Measurements from ENCODE around the gene CLPX. TPM values are rescaled to one million over a fixed set of nuclear protein-coding genes. Genes with fewer than 3 reads are reported as not detected.

Gene CLPX
- total and polyA plus RNA-seq, 12 donors: 8.5 to 67.6 (median 60.4) TPM

DNA sequence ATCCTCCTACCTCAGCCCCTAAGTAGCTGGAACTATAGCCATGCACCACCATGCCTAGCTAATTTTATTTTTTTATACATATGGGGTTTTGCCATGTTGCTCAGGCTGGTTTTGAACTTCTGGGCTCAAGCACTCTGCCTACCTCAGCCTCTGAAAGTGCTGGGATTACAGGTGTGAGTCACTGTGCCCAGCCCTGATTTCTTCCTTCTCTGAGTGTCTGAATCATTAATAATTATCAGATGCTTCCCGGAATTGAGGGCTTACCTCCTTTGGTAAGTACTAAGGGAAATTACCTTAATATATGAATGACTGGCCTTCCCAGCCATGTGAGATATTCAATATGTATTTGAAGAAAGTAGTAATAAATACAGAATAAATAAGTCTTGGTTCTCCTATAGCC lies 7.2 kb downstream of the CLPX start:
- Histone ChIP-seq H3K36me3 (peaks cover 0 to 86% (median 43%) of the 10 kb centered on the region in 9 donors), H3K9me3 (no peaks in the 10 kb centered on the region), H3K4me3 (no peak overlapping the region), H3K4me1 (peaks cover under 1 to 22% (median 18%) of the 10 kb centered on the region in 9 donors), H3K27ac (no peak overlapping the region), H3K27me3 (no peaks in the 10 kb centered on the region)
- WGBS, 2 donors: 65 to 87% methylated on average over 1 of the region's 1 CpG
- intact Hi-C loops (cut with DNase I): no loop called here
- TF ChIP-seq, protein P1, sequence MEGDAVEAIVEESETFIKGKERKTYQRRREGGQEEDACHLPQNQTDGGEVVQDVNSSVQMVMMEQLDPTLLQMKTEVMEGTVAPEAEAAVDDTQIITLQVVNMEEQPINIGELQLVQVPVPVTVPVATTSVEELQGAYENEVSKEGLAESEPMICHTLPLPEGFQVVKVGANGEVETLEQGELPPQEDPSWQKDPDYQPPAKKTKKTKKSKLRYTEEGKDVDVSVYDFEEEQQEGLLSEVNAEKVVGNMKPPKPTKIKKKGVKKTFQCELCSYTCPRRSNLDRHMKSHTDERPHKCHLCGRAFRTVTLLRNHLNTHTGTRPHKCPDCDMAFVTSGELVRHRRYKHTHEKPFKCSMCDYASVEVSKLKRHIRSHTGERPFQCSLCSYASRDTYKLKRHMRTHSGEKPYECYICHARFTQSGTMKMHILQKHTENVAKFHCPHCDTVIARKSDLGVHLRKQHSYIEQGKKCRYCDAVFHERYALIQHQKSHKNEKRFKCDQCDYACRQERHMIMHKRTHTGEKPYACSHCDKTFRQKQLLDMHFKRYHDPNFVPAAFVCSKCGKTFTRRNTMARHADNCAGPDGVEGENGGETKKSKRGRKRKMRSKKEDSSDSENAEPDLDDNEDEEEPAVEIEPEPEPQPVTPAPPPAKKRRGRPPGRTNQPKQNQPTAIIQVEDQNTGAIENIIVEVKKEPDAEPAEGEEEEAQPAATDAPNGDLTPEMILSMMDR (IDR thresholded peaks at IDR 0.05): no peak
- no peak for ATAC-seq
- no peak for DNase-seq

DNA sequence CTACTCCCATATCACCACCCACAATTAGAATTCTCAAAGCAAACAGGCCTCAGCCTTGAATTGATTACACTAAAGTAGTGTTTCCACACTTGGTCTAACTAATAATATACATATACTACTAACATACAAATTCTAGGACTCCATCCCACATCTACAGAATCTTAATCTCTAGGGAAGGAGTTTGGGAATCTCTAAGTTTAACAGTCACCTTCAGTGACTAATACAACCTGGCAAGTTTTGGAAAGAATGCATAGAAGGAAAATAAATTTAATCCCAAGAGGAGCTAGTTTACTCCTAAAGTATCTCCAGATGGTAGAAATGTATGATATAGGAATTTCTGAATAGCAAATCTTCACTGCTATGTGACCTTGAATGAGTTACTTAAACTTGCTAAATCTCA lies 9.1 kb downstream of the CLPX start:
- H3K4me3 ChIP-seq: no peak overlapping the region
- H3K36me3 ChIP-seq: peaks cover 0 to 100% (median 43%) of the 10 kb centered on the region in 9 donors
- ATAC-seq (no peak), DNase-seq (no peak)
- no peak overlapping the region for H3K27ac ChIP-seq
- intact Hi-C loops (cut with DNase I): no loop called here
- H3K9me3 ChIP-seq: no peaks in the 10 kb centered on the region
- peaks cover 0 to 6% (median 2%) of the 10 kb centered on the region in 9 donors for H3K4me1 ChIP-seq
- TF ChIP-seq, protein P1 (IDR thresholded peaks at IDR 0.05): no peak
- no peaks in the 10 kb centered on the region for H3K27me3 ChIP-seq

DNA sequence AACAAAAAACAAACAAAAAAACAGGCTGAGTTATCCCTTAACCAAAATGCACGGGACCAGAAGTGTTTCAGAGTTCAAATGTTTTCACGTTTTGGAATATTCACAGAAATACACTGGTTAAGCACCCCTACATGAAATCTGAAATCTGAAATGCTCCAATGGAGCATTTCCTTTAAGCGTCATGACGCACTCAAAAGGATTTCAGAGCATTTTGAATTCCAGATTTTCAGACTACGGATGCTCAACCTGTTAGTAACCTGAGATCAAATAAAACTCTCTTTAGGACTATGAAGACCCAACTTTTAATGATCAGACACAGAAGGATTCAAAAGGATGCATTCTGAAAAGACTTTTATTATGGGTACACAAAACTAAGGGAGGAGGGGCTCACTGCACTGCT lies 9.6 kb downstream of the CLPX start:
- intact Hi-C loops (cut with DNase I): no loop called here
- no peak for ATAC-seq
- no peaks in the 10 kb centered on the region for H3K9me3 ChIP-seq
- no peak overlapping the region for H3K27ac ChIP-seq
- H3K36me3 ChIP-seq: peaks cover 0 to 100% (median 44%) of the 10 kb centered on the region in 9 donors
- no peak for DNase-seq
- TF ChIP-seq, protein P1 (IDR thresholded peaks at IDR 0.05): no peak
- H3K27me3 ChIP-seq: no peaks in the 10 kb centered on the region
- peaks cover 0 to 6% (median 0%) of the 10 kb centered on the region in 9 donors for H3K4me1 ChIP-seq
- H3K4me3 ChIP-seq: no peak overlapping the region
- WGBS, 2 donors: 91% methylated on average over 5 of the region's 5 CpGs

DNA sequence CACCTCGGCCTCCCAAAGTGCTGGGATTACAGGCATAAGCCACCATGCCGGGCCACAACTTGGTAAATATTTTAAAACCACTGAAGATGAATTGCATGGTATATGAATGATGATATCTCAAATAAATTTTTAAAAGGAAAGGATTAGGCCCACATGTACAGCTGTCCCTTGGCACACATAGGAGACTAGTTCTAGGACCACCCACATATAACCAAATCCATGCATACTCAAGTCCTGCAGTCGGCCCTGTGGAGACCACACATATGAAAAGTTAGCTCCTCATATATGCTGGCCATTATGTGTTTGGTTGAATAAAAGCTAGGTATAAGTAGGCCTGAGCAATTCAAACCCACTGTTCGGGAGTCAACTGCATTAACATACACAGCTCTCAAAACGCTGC lies 10.6 kb downstream of the CLPX start:
- ATAC-seq (no peak), DNase-seq (no peak)
- Histone ChIP-seq H3K9me3 (no peaks in the 10 kb centered on the region), H3K27me3 (no peaks in the 10 kb centered on the region), H3K27ac (no peak overlapping the region), H3K4me1 (peaks cover 0 to 5% (median 0%) of the 10 kb centered on the region in 9 donors), H3K4me3 (no peak overlapping the region), H3K36me3 (peaks cover 0 to 100% (median 51%) of the 10 kb centered on the region in 9 donors)
- intact Hi-C loops (cut with DNase I): no loop called here
- TF ChIP-seq, protein P1 (IDR thresholded peaks at IDR 0.05): no peak
- 89 to 92% methylated on average over 5 of the region's 5 CpGs for WGBS, 2 donors
